Vein endothelial cell (primary cell): ENCODE results near the gene XIRP2. TPM values are rescaled to one million over a fixed set of nuclear protein-coding genes. Genes with fewer than 3 reads are reported as not detected.

Experiments
- total RNA-seq: library from RNA; depleted of rRNA; stranded (reverse); fragments of >200 nt; gene quantifications from 2 replicates; pipeline ENCODE4 v1.2.3, GENCODE V29; 2012

The XIRP2 gene, protein sequence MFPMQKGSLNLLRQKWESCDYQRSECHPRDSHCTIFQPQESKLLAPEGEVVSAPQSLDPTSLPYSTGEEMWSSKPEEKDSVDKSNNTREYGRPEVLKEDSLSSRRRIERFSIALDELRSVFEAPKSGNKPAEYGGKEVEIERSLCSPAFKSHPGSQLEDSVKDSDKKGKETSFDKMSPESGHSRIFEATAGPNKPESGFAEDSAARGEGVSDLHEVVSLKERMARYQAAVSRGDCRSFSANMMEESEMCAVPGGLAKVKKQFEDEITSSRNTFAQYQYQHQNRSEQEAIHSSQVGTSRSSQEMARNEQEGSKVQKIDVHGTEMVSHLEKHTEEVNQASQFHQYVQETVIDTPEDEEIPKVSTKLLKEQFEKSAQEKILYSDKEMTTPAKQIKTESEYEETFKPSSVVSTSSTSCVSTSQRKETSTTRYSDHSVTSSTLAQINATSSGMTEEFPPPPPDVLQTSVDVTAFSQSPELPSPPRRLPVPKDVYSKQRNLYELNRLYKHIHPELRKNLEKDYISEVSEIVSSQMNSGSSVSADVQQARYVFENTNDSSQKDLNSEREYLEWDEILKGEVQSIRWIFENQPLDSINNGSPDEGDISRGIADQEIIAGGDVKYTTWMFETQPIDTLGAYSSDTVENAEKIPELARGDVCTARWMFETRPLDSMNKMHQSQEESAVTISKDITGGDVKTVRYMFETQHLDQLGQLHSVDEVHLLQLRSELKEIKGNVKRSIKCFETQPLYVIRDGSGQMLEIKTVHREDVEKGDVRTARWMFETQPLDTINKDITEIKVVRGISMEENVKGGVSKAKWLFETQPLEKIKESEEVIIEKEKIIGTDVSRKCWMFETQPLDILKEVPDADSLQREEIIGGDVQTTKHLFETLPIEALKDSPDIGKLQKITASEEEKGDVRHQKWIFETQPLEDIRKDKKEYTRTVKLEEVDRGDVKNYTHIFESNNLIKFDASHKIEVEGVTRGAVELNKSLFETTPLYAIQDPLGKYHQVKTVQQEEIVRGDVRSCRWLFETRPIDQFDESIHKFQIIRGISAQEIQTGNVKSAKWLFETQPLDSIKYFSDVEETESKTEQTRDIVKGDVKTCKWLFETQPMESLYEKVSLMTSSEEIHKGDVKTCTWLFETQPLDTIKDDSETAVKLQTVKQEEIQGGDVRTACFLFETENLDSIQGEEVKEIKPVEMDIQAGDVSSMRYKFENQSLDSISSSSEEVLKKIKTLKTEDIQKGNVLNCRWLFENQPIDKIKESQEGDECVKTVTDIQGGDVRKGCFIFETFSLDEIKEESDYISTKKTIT (N-terminal part only)
- total RNA-seq = 0.33 and 1.2 TPM in 2 replicates

DNA sequence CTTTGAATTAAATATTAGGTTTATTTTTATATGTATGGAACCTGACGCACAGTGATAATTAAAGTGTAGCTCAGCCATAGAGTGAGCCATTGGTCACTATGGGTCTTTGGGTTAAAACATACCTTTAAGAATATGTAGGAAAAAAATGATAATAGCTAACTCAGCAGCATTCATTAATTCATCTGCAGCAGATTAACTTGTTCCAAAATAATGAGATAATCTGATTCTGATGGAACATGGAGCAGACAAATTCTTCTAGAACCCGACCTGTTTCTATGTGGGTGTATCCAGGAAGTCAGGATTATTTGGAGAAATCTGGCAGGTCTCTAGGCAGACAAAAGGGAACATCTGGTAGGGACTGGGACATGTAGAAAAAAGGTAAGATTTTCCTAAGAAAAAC, at the start of gene XIRP2:
Gene XIRP2, plus strand, starts transcription at position 301 of the 400 bp plus-strand sequence. CDS start 15,003 bp downstream, outside the sequence.

DNA sequence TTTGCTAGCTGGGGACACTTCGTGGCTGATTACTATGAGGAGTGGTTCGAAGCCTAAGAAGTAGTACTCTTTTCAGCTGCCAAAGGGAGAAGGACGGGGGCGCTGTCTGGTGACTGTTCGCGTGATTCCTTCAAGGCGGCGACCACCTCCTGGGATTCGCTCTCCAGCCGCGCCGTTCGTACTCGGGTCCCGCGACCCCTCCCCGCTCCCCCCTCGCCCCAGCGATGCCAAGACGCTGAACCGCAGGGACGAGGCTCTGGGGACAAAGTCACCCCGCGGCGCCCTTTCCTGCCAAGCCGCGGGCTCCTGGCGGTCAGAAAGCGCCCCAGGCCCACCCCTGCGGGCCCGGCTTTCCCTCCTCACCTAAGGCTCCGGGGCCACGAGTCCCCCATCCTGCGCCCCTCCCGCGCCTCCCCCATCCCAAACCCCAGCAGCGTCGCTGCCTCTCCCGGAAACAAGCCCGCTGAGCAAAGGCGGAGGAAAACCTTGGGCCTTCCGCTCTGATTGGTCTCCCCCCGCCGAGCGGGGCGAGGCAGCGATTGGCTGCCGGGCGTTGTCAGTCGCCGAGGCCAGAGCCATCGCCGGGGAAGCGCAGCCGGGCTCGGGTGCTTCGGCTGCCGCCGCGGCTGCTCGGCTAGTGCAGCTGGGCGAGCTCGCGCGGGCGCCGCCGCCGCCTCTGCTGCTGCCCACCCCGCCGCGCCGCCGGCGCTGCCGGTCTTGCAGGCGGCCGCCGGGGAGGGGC, 404.3 kb downstream of the XIRP2 start, which contains the start of gene B3GALT1:
Gene B3GALT1, plus strand, starts transcription at position 572 of the 742 bp plus-strand sequence.

